SW480 (cell line): Measurements from ENCODE around the gene TMEM266.

Experiments used
- DNase-seq: peaks from one replicate; pipeline ENCODE4 v3.0.0-alpha.2; 2016; ENCODE audit warnings: low spot score

Gene TMEM266

DNA sequence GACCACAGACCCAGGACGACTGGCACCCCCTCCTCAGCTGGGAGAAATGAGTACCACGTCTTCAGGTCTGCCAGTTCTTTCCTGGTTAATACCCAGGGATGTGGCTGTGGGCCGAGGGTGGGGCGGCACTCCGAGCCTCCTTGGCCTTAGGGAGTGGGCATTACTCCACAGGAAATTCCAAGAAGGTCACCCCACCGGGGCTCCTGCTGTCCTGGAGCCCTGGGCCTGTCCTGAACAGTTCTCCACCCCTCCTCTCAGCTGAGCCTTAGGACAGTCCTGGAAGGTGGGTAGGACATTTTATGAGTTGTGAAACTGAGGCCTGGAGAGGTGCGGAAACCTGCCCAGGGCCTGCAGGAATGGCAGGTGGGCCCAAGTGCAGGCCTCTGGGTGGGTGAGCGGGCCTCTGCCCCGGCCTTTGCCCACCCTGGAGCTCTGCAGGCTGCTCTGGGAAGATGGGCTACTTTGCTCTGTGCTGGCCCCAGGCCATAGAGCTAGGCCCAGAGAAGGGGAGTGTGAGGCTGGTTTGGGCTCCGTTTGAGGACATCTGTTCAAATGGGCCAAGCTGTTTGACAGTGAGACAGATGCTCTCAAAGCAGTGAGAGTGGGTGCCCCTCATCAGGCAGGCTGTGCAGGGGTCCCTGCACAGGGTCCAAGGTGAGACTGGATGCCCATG lies 103.1 kb downstream of the TMEM266 start:
- DNase-seq: no peak

- DNase-seq: no peak
Observed at GRCh38 chr15:76163457-76164295, 103.9 kb downstream of the TMEM266 start.

GRCh38 chr15:76164602-76165001 lies 104.8 kb downstream of the TMEM266 start:
- DNase-seq: no peak

DNA sequence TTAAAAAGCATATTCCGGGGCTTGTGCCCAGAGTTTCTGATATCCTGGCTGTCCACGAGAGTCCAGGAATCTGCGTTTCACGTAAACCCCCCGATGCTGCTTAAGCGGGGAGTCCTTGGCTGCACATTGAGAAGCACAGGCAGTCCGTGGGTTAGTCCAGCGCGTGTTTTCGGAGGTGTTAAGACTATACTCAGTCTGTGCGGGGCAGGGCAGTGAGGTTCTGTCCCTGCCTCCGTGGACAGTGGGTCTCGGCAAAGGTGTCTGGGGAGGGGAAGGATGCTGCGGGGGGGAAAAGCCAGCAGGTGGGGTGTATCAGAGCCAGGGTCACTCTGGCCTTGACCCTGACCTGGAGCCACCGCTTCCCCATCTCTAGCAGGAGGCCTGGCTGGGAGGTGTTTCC lies 106.2 kb downstream of the TMEM266 start:
- no peak for DNase-seq

DNA sequence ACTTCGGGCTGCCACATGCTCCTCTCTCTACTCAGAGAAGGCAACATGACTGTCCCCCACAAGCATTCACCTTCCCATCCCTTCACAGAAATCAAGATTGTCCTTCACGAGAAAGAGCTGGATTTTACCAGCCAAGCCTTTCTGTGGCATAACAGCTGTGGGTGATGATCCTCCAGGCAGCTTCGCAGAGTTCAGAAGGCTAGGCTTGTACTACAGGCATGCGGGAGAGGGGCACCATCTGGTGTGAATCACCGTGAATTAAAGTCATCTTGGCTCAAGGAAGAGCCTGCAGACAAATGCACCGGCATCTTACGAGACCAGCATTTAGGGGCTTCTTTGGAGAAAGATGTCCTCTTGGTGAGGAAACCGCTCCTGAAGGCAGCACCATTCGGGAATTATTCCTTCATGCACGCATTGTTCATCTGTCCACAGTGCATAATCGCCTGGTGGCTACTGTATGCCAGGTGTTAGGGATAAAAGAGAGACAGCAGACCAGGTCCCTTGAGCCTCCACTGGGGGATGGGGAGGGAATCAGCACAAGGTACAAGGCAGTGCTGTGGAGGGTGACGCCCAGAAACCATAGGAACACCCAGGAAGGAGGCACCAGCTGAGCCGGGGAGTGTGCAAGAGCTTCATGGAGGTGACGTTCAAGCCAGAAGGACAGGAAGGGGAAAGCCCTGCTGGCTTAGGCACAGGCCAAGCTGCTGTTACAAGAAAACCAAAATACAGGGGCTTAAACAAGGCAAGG lies 108.6 kb downstream of the TMEM266 start:
- DNase-seq: no peak

DNA sequence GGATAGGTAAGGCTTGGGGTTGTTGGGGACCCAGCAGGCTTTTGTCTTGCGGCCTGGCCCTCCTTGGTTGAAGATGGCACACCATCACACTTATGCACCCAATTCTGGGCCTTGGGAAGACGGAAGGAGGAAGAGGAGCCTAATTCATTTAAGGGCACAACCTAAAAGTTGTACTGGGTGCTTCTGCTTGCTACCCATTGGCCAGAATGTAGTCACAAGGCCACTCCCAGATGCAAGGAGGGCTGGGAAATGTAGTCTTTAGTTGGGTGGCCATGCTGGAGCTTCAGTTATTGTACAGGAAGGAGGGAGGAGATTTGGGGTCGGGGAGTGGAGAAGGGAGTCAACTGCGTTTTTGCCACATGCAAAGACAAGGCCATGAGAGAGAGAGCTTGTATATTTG lies 109.2 kb downstream of the TMEM266 start:
- peak; percentile 20 for DNase-seq

DNA sequence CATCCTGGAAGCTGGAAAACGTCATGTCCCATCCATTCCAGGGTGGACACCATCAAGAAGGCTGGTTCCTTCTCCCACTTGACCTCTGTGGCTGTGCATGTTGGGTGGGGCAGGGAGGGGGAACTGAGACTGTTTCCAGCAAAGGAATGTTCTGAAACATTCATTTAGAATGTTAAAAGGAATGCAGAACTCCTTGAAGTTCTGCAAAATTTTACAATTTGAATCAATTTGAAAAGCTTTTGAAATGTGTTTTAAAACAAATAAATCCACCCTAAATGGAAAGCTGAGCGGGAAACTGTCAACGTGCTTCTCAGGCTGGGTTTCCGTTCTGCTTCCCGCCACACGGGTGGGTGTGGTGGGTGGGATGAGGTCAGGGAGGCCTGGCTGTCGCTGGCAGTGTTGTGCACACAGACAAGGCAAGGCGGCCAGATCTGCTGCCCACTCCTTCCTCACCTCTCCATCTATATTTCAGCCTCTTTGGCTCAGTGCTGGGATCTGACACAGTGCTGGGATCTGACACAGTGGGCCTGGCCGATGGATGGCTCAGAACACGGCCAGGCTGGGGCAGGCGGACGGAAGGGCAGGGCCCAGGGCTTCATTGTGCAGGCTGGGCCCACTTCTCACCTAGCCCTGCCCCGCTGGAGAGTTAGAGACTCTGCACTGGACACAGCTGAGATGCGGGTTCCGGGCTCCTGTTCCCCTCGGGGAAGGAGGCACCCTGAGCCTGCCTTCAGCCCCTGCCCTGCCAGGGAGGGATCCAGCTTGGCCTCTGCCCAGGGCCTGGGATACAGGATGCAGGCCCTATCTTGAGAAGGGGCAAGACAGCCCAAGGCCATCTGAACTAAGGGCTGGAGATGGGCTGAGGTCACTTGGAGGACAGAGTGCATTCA lies 110.4 kb downstream of the TMEM266 start:
- DNase-seq: no peak

DNA sequence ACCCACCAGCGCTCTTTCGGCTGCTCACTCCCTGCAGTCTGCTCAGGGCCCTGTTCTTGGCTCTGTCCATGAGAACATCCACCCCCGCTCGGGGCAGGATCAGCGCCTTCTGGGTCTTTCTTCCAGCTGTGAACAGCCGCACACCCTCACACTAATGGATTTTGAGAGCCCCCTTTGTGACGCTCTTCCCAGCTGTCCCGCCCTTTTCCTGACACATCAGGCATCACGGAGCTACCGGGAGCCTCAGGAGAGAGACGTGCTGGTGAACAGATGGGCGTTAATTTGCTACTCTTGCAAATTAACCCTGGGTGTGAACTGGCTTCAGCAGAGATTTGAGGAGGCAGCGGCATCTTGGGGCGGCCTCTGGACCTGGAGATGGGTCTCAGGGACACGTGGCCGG lies 113.0 kb downstream of the TMEM266 start:
- DNase-seq: no peak

- DNase-seq: no peak
Observed at GRCh38 chr15:76173317-76173834, 113.6 kb downstream of the TMEM266 start.

DNA sequence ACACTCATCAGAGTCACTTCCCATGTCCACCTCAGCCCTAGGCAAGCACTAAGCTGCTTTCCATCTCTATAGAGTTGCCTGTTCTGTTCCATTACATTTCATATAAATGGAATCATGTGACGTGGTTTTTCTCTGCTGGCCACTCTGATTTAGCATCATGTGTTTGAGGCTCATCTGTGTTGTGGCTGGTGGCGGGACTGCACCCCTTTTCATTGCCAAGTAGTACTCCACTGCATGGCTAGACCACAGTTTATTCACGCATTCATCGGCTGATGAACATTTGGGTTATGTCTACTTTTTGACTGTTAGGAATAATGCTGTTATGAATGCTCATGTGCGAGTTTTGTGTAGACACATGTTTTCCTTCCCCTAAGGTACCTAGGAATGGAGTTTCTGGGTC lies 114.9 kb downstream of the TMEM266 start:
- no peak for DNase-seq

DNA sequence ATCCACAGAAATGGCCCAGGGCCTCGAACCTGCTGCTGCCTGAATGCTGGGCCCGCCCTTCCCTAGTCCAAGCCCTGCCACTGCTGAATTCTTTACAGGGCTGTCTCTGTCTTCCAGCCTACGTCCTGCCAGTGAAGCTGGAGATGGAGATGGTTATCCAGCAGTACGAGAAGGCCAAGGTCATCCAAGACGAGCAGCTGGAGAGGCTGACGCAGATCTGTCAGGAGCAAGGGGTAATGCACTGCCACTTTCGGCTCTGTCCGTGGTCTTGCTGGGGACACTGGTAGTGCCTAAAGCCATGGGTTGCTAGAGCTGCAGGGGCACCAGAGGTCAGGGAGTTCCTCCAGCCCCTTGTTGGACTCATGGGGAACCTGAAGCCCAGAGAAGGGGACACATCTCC lies 115.7 kb downstream of the TMEM266 start:
- DNase-seq: no peak

DNA sequence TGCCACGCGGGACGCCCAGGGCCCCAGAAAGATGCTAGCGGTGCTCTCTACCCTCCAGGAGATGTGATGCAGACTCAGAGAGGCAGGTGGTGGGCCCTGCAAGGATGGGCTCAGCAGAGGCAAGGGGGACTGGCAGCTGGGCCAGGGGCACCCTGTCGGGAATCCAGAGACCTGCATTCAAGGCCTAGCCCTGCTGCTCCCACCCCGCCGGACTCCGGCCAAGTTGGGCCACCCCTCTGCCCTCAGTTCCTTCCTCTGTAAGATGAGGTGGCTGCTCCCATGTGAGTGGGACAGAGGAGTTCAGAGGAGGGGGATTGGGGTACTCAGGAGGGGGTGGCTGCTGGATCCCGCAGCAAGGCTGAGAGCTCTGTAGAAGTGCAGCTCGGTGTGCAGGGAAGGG lies 116.3 kb downstream of the TMEM266 start:
- no peak for DNase-seq

GRCh38 chr15:76176487-76177085 lies 116.8 kb downstream of the TMEM266 start:
- DNase-seq: no peak

- peak; percentile 73 for DNase-seq
Observed at GRCh38 chr15:76177491-76178040, 117.8 kb downstream of the TMEM266 start.

GRCh38 chr15:76178296-76179000 lies 118.7 kb downstream of the TMEM266 start:
- DNase-seq: no peak

DNA sequence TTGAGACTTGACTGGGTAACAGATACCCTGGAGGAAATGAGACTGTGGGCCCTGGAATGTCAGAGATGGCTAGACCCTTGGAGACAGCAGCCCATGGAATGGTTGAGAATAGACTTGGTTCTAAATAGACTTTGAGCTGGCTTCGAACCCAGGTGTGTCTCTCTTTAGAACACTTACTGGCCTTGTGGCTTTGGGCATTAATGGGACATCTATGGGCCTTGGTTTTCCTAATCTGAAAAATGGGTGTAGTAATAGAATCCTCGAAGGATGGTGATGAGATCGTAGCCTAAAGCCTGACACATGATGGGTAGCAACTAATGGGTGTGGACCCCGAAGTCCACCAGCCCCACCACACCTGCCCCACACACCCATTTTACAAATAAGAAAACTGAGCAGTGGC lies 119.2 kb downstream of the TMEM266 start:
- no peak for DNase-seq

DNA sequence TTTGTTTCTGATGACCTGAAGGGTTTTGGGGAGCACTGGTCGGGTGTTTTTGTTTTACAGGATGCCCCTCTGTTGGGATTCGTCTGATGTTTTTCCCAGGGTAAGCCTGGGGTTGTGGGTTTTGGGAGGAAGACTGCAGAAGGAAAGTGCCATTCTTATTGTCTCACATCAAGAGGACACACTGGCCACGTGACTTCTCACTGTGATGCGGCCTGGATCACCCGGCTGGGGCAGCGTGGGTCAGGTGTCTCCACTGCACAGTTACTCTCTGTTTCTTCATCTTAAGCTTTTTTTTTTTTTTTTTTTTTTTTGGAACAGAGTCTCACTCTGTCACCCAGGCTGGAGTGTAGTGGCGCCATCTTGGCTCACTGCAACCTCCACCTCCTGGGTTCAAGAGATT lies 120.5 kb downstream of the TMEM266 start:
- DNase-seq: no peak

- no peak for DNase-seq
Observed at GRCh38 chr15:76181705-76182107, 121.9 kb downstream of the TMEM266 start.

- no peak for DNase-seq
Observed at GRCh38 chr15:76183930-76184649, 124.3 kb downstream of the TMEM266 start.

- DNase-seq: no peak
Observed at GRCh38 chr15:76184650-76185035, 124.9 kb downstream of the TMEM266 start.
